HepG2 (cell line): ENCODE measurements around the gene PSMG1. TPM values are rescaled to one million over a fixed set of nuclear protein-coding genes. Genes with fewer than 3 reads are reported as not detected.

Source experiments
- ATAC-seq: fragments of 200-7000 bp; cut with Tn5 transposase; 3 replicates; pipeline ENCODE4 v1.9.1; 2020; ENCODE audit warnings: mild to moderate bottlenecking, moderate library complexity
- Bru-seq: library from RNA; stranded (reverse); fragments of 400-500 nt; gene quantifications from one replicate; lab custom pipeline; 2021; lab: Mats Ljungman, UMichigan
- BruChase-seq, 2 experiments: library from RNA; stranded (reverse); fragments of 400-500 nt; gene quantifications; one replicate each; lab custom pipeline; 2021; lab: Mats Ljungman, UMichigan
- BruUV-seq: library from RNA; stranded (reverse); fragments of 400-500 nt; replicated peaks from 2 replicates; lab custom pipeline; 2021; lab: Mats Ljungman, UMichigan
- CTCF ChIA-PET: fragments of 300-600 bp; formaldehyde crosslinking; extraction: SDS; loops from one replicate; lab custom pipeline; 2021; ENCODE audit warnings: low total read pairs, inconsistent platforms, low intra/inter-chr PET ratio; lab: Yijun Ruan, JAX
- POLR2A ChIA-PET: fragments of 350-600 bp; sonication (Branson Sonifier 250); formaldehyde crosslinking; loops from one replicate; lab custom pipeline; 2020; ENCODE audit warnings: antibody characterized with exemption, inconsistent platforms; lab: Yijun Ruan, JAX
- DNase-seq: peaks from one replicate; pipeline ENCODE4 v3.0.0-alpha.2; 2015; ENCODE audit warnings: low spot score
- FAIRE-seq: peaks from 3 replicates; lab custom pipeline; 2011; peaks lifted over from hg19 to GRCh38; lab: Jason Lieb, UNC
- H2AFZ ChIP-seq: one replicate; pipeline ENCODE4 v1.6.1; 2011; ENCODE audit warnings: low read length, inconsistent platforms
- H3K27ac ChIP-seq: fragments of 300-600 bp; 3 replicates; pipeline ENCODE4 v1.8.0; 2011; ENCODE audit warnings: mixed run types, mild to moderate bottlenecking, mixed read lengths, low read length, inconsistent platforms; ENCODE audit not compliant: insufficient read depth; ENCODE audit errors: extremely low read length
- H3K27me3 ChIP-seq, 2 experiments: fragments of 200-600 bp in 1 of 2; 2 replicates in 1 of 2; 3 replicates in 1 of 2; pipeline versions ENCODE4 v1.6.0 to v1.8.0; 2011; ENCODE audit warnings: low read length in 2 of 2, mild to moderate bottlenecking in 2 of 2, moderate library complexity in 2 of 2, inconsistent platforms in 1 of 2; ENCODE audit not compliant: insufficient read depth in 2 of 2, control insufficient read depth in 1 of 2
- H3K36me3 ChIP-seq, 2 experiments: fragments of 200-600 bp in 1 of 2; replicated peaks in 1 of 2; 2 replicates in 1 of 2; 3 replicates in 1 of 2; pipeline versions ENCODE4 v1.5.1 to v1.8.0; 2011; ENCODE audit warnings: low read length in 2 of 2, inconsistent platforms in 1 of 2; ENCODE audit not compliant: insufficient read depth in 2 of 2, control insufficient read depth in 1 of 2
- H3K4me1 ChIP-seq: 2 replicates; pipeline ENCODE4 v1.5.1; 2012; ENCODE audit warnings: low read length, inconsistent platforms; ENCODE audit not compliant: insufficient read depth
- H3K4me2 ChIP-seq: 2 replicates; pipeline ENCODE4 v1.6.0; 2011; ENCODE audit warnings: low read depth, low read length, inconsistent platforms
- H3K4me3 ChIP-seq, 3 experiments: fragments of 200-600 bp in 1 of 3; sonication (generic), shearing (Covaris generic) in 1 of 3; replicated peaks in 1 of 3; 2 replicates each; pipeline ENCODE4 v1.5.1; 2011 to 2016; ENCODE audit warnings: low read length in 3 of 3, inconsistent platforms in 2 of 3, low read depth in 2 of 3, mild to moderate bottlenecking in 2 of 3, control low read depth in 1 of 3, mixed read lengths in 1 of 3; ENCODE audit not compliant: insufficient read depth in 1 of 3
- H3K79me2 ChIP-seq: one replicate; pipeline ENCODE4 v1.6.1; 2011; ENCODE audit warnings: low read length, inconsistent platforms; ENCODE audit not compliant: insufficient read depth
- H3K9ac ChIP-seq: 2 replicates; pipeline ENCODE4 v1.6.0; 2011; ENCODE audit warnings: mild to moderate bottlenecking, low read depth, low read length, inconsistent platforms; ENCODE audit not compliant: insufficient read depth
- H3K9me3 ChIP-seq: 2 replicates; pipeline ENCODE4 v1.5.1; 2012; ENCODE audit warnings: mild to moderate bottlenecking, low read length
- H4K20me1 ChIP-seq: 2 replicates; pipeline ENCODE4 v1.6.0; 2011; ENCODE audit warnings: inconsistent platforms, mild to moderate bottlenecking, low read length, moderate library complexity; ENCODE audit not compliant: insufficient read depth
- FOXK2 ChIP-seq: fragments of 450-650 bp; IDR thresholded peaks from 2 replicates; pipeline ENCODE4 v1.6.1; 2016
- HES4 ChIP-seq: sonication (generic); formaldehyde crosslinking; IDR thresholded peaks from 2 replicates; pipeline ENCODE4 v1.9.0; 2021; ENCODE audit warnings: mild to moderate bottlenecking, missing genetic modification reagents, borderline replicate concordance
- HOXA7 ChIP-seq: sonication (generic); formaldehyde crosslinking; IDR thresholded peaks from 2 replicates; pipeline ENCODE4 v1.8.1; 2022; ENCODE audit warnings: mild to moderate bottlenecking, missing genetic modification reagents, moderate library complexity
- IKZF1 ChIP-seq: fragments of 450-650 bp; IDR thresholded peaks from 2 replicates; pipeline ENCODE4 v1.7.1; 2016
- ZBTB39 ChIP-seq: sonication (generic); formaldehyde crosslinking; IDR thresholded peaks from 2 replicates; pipeline ENCODE4 v1.5.0; 2020; ENCODE audit warnings: missing genetic modification reagents
- ZIK1 ChIP-seq: sonication (generic); formaldehyde crosslinking; IDR thresholded peaks from 2 replicates; pipeline ENCODE4 v1.5.0; 2020; ENCODE audit warnings: mild to moderate bottlenecking, low read depth, missing genetic modification reagents, borderline replicate concordance
- ZNF274 ChIP-seq: sonication (generic); formaldehyde crosslinking; IDR thresholded peaks from 2 replicates; pipeline ENCODE4 v1.5.1; 2020; ENCODE audit warnings: mild to moderate bottlenecking, missing genetic modification reagents
- ZNF776 ChIP-seq: sonication (generic); formaldehyde crosslinking; IDR thresholded peaks from 2 replicates; pipeline ENCODE4 v1.4.0; 2020; ENCODE audit warnings: mild to moderate bottlenecking, missing genetic modification reagents
- WGBS: methylation state at CpG from one replicate; pipeline ENCODE4 v1.1.6; 2017; ENCODE audit warnings: low lambda C conversion rate; 5-methylcytosine and 5-hydroxymethylcytosine counted together
- in situ Hi-C: cut with HindIII; loops from 2 replicates; pipeline ENCODE4 v1.10.0; 2017; ENCODE audit warnings: low pct_unique_long_range_greater_than_20kb; ENCODE audit not compliant: extremely low pct_ligation_motif_present
- intact Hi-C: fragments of 100-400 bp; cut with micrococcal nuclease; formaldehyde crosslinking; loops from one replicate; pipeline ENCODE4 v1.10.0; 2022; ENCODE audit not compliant: unreplicated experiment
- long read RNA-seq, 2 experiments: library from RNA in 1 of 2; library from polyadenylated mRNA in 1 of 2; stranded (forward) in 1 of 2; unstranded in 1 of 2; transcript quantifications; one replicate each; pipeline ENCODE4 v2.0.0, GENCODE V29; 2019 to 2022
- polyA minus RNA-seq, 3 experiments: library from RNA; depleted of rRNA, polyadenylated mRNA; stranded (reverse); fragments of >200 nt; gene quantifications; 2 replicates each; pipeline ENCODE4 v1.2.3, GENCODE V29; 2011; ENCODE audit warnings: low replicate concordance in 1 of 3
- polyA plus RNA-seq, 8 experiments: library from polyadenylated mRNA; depleted of rRNA in 3 of 8; stranded (reverse) in 7 of 8; unstranded in 1 of 8; fragments of >200 nt; fragmentation: Illumina TruSeq in 4 of 8; extraction: Trizol in 4 of 8; gene quantifications; 2 replicates each; pipeline versions ENCODE4 v1.2.1 to v1.2.3, GENCODE V29; 2011 to 2016; ENCODE audit warnings: low read depth in 4 of 8, missing spikeins in 1 of 8, mixed read lengths in 1 of 8; ENCODE audit not compliant: insufficient read depth in 1 of 8
- total RNA-seq, 5 experiments: library from RNA; depleted of rRNA; stranded (reverse); fragments of >200 nt; fragmentation: Illumina TruSeq; extraction: Trizol; gene quantifications; 2 replicates each; pipeline ENCODE4 v1.2.3, GENCODE V29; 2016; ENCODE audit warnings: low read depth in 1 of 5
- TF ChIP-seq, protein P1 (sequence below): IDR thresholded peaks from 2 replicates; pipeline ENCODE4 v1.6.1; 2016; ENCODE audit warnings: missing compliant biosample characterization, missing genetic modification reagents, borderline replicate concordance
- TF ChIP-seq, protein P2 (sequence below): sonication (generic); formaldehyde crosslinking; conservative IDR thresholded peaks from 2 replicates; pipeline ENCODE4 v1.8.0; 2022; ENCODE audit warnings: low read depth, missing genetic modification reagents

Gene PSMG1, protein sequence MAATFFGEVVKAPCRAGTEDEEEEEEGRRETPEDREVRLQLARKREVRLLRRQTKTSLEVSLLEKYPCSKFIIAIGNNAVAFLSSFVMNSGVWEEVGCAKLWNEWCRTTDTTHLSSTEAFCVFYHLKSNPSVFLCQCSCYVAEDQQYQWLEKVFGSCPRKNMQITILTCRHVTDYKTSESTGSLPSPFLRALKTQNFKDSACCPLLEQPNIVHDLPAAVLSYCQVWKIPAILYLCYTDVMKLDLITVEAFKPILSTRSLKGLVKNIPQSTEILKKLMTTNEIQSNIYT
- total RNA-seq (2016; rRNA removed; fragmentation: Illumina TruSeq; extraction: Trizol): 173 and 184 TPM in 2 replicates
- total RNA-seq (2016; cell fraction: cytosol; rRNA removed; fragmentation: Illumina TruSeq; extraction: Trizol; ENCODE audit: low read depth): 63.4 and 63.6 TPM in 2 replicates
- total RNA-seq (2016; cell fraction: insoluble cytoplasmic fraction; rRNA removed; fragmentation: Illumina TruSeq; extraction: Trizol): 173 and 194 TPM in 2 replicates
- total RNA-seq (2016; cell fraction: membrane; rRNA removed; fragmentation: Illumina TruSeq; extraction: Trizol): 86.8 and 90.7 TPM in 2 replicates
- total RNA-seq (2016; cell fraction: nucleus; rRNA removed; fragmentation: Illumina TruSeq; extraction: Trizol): 72.7 and 90.4 TPM in 2 replicates
- polyA plus RNA-seq (2011; rRNA removed): 48.0 and 63.6 TPM in 2 replicates
- 34.3 and 49.4 TPM in 2 replicates for polyA plus RNA-seq (2011; cell fraction: cytosol; rRNA removed)
- polyA plus RNA-seq (2011; cell fraction: nucleus; rRNA removed): 15.8 and 21.3 TPM in 2 replicates
- polyA plus RNA-seq (2012): 53.0 and 76.8 TPM in 2 replicates
- 55.8 and 70.6 TPM in 2 replicates for polyA plus RNA-seq (2016; cell fraction: cytosol; fragmentation: Illumina TruSeq; extraction: Trizol; ENCODE audit: low read depth)
- 206 and 228 TPM in 2 replicates for polyA plus RNA-seq (2016; cell fraction: insoluble cytoplasmic fraction; fragmentation: Illumina TruSeq; extraction: Trizol; ENCODE audit: low read depth)
- polyA plus RNA-seq (2016; cell fraction: membrane; fragmentation: Illumina TruSeq; extraction: Trizol; ENCODE audit: low read depth): 73.9 and 74.0 TPM in 2 replicates
- 139 and 145 TPM in 2 replicates for polyA plus RNA-seq (2016; cell fraction: nucleus; fragmentation: Illumina TruSeq; extraction: Trizol; ENCODE audit: insufficient read depth, low read depth)
- polyA minus RNA-seq (2011; rRNA and poly(A)+ RNA removed; ENCODE audit: low replicate concordance): 9.2 and 15.6 TPM in 2 replicates
- polyA minus RNA-seq (2011; cell fraction: cytosol; rRNA and poly(A)+ RNA removed): 19.7 and 23.0 TPM in 2 replicates
- 33.6 and 41.3 TPM in 2 replicates for polyA minus RNA-seq (2011; cell fraction: nucleus; rRNA and poly(A)+ RNA removed)
- Bru-seq, nascent RNA: percentile 96 among the genes with signal in this experiment
- percentile 93 among the genes with signal in this experiment for BruChase-seq, experiment 1, labeled RNA remaining after a 6-hour chase
- percentile 95 among the genes with signal in this experiment for BruChase-seq, experiment 2, labeled RNA remaining after a 2-hour chase
- long read RNA-seq, experiment 1, transcript PSMG1-201 (7 exons, 2,154 nt): major isoform, 82 of 111 reads
- long read RNA-seq, experiment 1, transcript PSMG1-202 (6 exons, 907 nt): minor isoform, 19 of 111 reads
- long read RNA-seq, experiment 1, partial matches to known transcripts: 1 of 111 reads
- long read RNA-seq, experiment 1, other reads (novel, unspliced or antisense): 8 of 111 reads
- long read RNA-seq, experiment 2, transcript PSMG1-202 (6 exons, 907 nt): minor isoform, 19 of 146 reads
- long read RNA-seq, experiment 2, transcript PSMG1-201 (7 exons, 2,154 nt): major isoform, 97 of 146 reads
- long read RNA-seq, experiment 2, transcript PSMG1-205 (3 exons, 716 nt): minor isoform, 6 of 146 reads
- long read RNA-seq, experiment 2, partial matches to known transcripts: 12 of 146 reads
- long read RNA-seq, experiment 2, other reads (novel, unspliced or antisense): 12 of 146 reads

DNA sequence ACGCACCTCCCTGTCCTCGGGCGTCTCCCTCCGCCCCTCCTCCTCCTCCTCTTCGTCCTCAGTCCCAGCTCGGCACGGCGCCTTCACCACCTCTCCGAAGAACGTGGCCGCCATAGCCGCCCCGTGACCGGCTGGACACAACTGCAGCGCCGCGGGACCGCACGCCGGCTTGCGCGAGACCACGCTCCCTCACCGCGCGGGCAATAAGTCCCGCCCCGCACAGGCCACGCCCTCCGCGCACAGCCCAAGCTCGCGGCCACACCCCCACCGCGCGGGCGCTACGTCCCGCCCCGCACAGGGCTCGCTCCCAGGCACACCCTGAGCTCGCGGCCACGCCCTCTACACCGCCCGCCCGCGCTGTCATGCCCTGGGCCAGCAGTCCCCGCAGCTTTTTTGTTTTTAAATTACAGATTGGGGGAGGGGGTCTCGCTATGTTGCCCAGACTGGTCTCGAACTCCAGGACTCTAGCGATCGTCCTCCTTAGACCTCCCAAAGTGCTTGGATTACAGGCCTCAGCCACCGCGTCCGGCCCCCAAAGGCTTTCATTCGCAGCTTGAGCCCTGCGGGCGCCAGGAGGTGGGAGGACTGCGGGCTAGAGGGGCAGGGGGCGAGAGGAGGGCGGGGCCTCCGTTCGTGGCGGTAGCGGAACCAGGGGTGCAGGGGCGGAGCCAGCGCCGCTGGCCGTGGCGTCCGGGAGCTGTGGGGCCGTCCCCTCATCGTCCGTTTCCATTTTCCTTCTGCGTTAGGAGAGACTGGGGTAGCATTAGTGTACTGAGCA is at the start of gene PSMG1:
Gene PSMG1 (minus strand): TSS at position 180 of the 778 bp plus-strand sequence. CDS start 66 bp downstream, at position 114.
- in situ Hi-C loops: no loop called here
- TF ChIP-seq FOXK2: no peak
- peak; percentile 66; the same call in 1 of the 2 replicates for TF ChIP-seq ZNF274
- TF ChIP-seq, protein P1, sequence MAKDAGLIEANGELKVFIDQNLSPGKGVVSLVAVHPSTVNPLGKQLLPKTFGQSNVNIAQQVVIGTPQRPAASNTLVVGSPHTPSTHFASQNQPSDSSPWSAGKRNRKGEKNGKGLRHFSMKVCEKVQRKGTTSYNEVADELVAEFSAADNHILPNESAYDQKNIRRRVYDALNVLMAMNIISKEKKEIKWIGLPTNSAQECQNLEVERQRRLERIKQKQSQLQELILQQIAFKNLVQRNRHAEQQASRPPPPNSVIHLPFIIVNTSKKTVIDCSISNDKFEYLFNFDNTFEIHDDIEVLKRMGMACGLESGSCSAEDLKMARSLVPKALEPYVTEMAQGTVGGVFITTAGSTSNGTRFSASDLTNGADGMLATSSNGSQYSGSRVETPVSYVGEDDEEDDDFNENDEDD (CRISPR knock-in tag): peak; percentile 79; the same call in 1 of the 2 replicates
- TF ChIP-seq ZNF776 (CRISPR knock-in tag): peak; percentile 84
- no peak for TF ChIP-seq IKZF1
- peak; percentile 27; the same call in 1 of the 2 replicates for TF ChIP-seq ZIK1 (CRISPR knock-in tag)
- TF ChIP-seq, protein P2, sequence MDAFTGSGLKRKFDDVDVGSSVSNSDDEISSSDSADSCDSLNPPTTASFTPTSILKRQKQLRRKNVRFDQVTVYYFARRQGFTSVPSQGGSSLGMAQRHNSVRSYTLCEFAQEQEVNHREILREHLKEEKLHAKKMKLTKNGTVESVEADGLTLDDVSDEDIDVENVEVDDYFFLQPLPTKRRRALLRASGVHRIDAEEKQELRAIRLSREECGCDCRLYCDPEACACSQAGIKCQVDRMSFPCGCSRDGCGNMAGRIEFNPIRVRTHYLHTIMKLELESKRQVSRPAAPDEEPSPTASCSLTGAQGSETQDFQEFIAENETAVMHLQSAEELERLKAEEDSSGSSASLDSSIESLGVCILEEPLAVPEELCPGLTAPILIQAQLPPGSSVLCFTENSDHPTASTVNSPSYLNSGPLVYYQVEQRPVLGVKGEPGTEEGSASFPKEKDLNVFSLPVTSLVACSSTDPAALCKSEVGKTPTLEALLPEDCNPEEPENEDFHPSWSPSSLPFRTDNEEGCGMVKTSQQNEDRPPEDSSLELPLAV (CRISPR knock-in tag): no peak
- TF ChIP-seq HOXA7 (CRISPR knock-in tag): no peak
- TF ChIP-seq ZBTB39 (CRISPR knock-in tag): peak; percentile 59; the same call in 1 of the 2 replicates
- peak; percentile 92 for TF ChIP-seq HES4 (CRISPR knock-in tag)

More for the DNA sequence above, at the start of gene PSMG1:
- intact Hi-C loops: no loop called here
- ChIA-PET CTCF (no interaction called here), POLR2A (interaction anchor here (0.6 to 1.9 kb wide), 18 partner anchors 9 to 428 kb away, joined by 3 to 15 read pairs (median 4); partner anchors contain the start of genes BRWD1, HMGN1 and LCA5L)
- 0% methylated on average over 6 of the region's 76 CpGs for WGBS
- Histone ChIP-seq H3K9me3 (no peaks in the 10 kb centered on the region), H3K4me1 (peaks cover 32% of the 10 kb centered on the region), H2AFZ (no peak within 1 kb of the TSS), H4K20me1 (peaks cover 6% of the 10 kb centered on the region), H3K27me3 (no peaks in the 10 kb centered on the region; a peak in 1 of 5 replicates), H3K79me2 (peaks cover 38% of the 10 kb centered on the region), H3K27ac (peak within 1 kb of the TSS; percentile 82), H3K4me3 (peak within 1 kb of the TSS; percentile 91 to 96 (median 92)), H3K9ac (peak within 1 kb of the TSS; percentile 99), H3K36me3 (peaks cover 2 to 24% of the 10 kb centered on the region in 2 experiments; a peak in 4 of 5 replicates), H3K4me2 (peak within 1 kb of the TSS; percentile 95)
- ATAC-seq: peak; percentile 93
- peak; percentile 88 for DNase-seq
- no peak for FAIRE-seq
- no TSS peak for BruUV-seq
